Measurements from ENCODE around the gene LIX1.

DNA sequence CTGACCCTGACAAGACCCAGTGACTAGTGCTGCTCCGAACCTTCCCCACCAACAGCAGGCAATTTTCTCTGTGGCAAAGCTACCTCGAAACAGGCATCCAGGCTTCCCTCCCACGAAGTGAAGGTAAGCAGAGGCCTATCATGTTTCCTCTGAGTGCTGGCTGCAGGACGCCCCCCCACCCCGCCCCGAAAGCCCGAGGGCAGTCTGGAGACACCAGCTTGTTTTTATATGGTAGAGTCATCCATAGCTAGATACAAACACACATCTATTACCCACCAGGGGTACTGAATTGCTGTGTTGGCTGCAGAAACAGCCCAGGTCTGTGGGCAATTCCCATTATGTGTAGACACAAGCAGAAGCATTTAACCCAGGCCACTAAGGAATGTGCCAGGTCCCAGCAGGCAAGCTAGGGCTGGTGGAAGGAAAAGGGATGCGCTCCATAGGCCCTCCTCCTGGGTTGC is 40.4 kb downstream of the LIX1 start:
- TF ChIP-seq, protein P1, sequence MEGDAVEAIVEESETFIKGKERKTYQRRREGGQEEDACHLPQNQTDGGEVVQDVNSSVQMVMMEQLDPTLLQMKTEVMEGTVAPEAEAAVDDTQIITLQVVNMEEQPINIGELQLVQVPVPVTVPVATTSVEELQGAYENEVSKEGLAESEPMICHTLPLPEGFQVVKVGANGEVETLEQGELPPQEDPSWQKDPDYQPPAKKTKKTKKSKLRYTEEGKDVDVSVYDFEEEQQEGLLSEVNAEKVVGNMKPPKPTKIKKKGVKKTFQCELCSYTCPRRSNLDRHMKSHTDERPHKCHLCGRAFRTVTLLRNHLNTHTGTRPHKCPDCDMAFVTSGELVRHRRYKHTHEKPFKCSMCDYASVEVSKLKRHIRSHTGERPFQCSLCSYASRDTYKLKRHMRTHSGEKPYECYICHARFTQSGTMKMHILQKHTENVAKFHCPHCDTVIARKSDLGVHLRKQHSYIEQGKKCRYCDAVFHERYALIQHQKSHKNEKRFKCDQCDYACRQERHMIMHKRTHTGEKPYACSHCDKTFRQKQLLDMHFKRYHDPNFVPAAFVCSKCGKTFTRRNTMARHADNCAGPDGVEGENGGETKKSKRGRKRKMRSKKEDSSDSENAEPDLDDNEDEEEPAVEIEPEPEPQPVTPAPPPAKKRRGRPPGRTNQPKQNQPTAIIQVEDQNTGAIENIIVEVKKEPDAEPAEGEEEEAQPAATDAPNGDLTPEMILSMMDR (IDR thresholded peaks at IDR 0.05) = no peak
- TF ChIP-seq EP300 (IDR thresholded peaks at IDR 0.05) = no peak
